ENCODE results near the gene PDSS2. TPM values are rescaled to one million over a fixed set of nuclear protein-coding genes. Genes with fewer than 3 reads are reported as not detected.
"Not testable (repeated sequence)": the region's sequence is repeated elsewhere in the genome, so short reads cannot be mapped to it uniquely, and the experiment has no call there.

The PDSS2 gene
- total RNA-seq, 1 donor from 2014 or later, result 6.6 TPM

- DNase-seq, result no peak
Observed at GRCh38 chr6:107209406-107210305, 249.7 kb downstream of the PDSS2 start.

DNA sequence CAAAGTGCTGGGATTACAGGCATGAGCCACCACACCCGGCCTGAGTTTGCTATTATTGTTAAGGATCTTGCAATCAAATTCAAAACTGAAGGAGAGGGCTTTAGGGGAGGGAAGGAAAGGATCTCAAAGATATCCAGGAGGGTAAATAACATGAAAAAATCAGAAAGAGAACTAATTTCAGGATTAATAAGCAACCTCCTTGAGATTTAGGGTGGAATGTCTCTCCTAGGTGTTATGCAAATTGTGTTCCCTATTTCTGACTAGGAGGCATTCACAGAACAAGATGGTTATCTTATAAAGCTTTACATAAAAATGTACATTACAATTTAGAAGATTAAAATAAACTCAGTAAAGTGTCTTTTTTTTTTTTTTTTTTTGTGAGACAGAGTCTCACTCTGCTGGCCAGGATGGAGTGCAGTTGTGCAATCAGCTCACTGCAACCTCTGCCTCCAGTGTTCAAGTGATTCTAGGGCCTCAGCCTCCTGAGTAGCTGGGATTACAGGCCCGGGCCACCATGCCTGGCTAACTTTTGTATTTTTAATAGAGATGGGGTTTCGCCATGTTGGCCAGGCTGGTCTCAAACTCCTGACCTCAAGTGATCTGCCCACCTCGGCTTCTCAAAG lies 252.0 kb downstream of the PDSS2 start:
- no peak for DNase-seq

GRCh38 chr6:107205058-107205998 lies 254.0 kb downstream of the PDSS2 start:
- DNase-seq, result no peak

GRCh38 chr6:107202876-107203468 lies 256.4 kb downstream of the PDSS2 start:
- DNase-seq, result peak; percentile 26

DNA sequence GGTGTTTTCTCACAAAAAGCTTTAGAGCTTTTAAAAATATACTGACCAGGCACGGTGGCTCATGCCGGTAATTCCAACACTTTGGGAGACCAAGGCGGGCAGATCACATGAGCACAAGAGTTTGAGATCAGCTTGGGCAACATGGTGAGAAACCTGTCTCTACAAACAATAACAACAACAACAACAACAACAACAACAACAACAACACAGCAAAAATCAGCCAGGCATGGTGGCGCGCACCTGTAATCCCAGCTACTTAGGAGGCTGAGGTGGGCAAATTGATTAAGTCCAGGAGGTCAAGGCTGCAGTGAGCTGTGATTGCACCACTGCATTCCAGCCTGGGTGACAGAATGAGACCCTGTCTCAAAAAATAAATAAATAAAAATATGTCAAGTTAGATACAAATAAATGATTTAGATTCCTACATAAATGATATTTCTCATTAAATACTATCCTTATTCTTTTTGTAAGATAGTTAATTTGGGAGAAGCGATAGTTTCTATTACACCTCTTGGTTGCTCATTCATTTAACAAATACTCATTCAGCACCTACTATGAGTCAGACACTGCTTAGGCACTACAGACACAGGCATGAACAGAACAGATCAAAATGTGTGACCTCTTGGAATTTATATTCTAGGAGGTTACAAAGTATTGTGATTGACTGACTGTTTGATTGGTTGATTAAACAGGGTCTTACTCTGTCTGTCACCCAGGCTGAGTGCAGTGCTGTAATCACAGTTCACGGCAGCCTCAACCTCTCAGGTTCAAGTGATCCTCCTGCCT lies 260.5 kb downstream of the PDSS2 start:
- no peak for DNase-seq

DNA sequence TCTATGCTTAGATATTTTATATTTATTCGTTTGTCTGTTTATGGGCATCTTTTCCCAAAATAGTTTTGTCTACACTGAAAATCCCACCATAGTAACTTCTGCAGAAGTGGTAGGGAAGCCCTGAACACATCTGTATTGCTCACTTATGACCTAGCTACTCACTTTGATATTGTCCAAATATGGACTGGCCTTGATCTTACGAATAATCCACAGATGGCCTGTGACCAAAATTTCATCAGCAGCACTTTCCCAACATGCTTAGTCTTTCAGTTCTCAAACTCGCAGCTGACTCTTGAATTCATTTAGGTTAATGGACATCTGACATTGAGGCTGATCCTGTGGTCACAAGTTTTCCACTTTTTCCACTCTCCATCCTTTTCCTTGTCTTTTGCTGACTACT lies 263.2 kb downstream of the PDSS2 start:
- no peak for DNase-seq

DNA sequence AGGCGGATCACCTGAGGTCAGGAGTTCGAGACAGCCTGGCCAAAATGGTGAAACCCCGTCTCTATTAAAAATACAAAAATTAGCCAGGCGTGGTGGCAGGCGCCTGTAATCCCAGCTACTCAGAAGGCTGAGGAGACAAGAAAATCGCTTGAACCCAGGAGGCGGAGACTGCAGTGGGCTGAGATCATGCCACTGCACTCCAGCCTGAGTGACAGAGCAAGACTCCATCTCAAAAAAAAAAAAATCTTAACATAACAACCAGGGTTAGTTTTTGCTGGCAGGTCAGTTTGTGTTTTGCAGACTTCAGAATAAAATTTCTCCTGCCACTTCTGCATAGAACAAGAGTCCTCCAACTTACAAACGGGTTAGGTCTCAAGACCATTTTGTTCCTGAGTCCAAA lies 264.6 kb downstream of the PDSS2 start:
- DNase-seq, result not testable (repeated sequence)

- no peak for DNase-seq
Observed at GRCh38 chr6:107192830-107193229, 266.5 kb downstream of the PDSS2 start.

GRCh38 chr6:107187630-107188029 lies 271.7 kb downstream of the PDSS2 start:
- no peak for DNase-seq

DNA sequence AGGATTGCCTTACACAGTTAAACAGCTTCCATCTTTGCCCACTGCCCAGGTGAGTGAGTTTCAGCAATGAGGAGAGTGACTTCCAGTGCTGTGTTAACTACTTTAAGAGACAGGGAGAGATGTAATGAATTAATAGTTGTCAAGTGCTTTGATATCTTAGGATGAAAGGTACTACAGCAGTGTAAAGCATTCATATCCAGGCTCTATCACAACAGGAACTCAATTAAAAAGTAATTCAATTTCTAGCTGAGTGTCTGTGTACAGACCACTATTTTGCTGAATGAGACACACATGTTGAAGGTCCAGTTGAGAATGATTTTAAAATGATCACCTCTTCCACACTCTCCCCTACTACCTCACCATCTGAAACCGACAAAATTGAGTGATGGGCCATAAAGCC lies 273.3 kb downstream of the PDSS2 start:
- DNase-seq, result no peak

DNA sequence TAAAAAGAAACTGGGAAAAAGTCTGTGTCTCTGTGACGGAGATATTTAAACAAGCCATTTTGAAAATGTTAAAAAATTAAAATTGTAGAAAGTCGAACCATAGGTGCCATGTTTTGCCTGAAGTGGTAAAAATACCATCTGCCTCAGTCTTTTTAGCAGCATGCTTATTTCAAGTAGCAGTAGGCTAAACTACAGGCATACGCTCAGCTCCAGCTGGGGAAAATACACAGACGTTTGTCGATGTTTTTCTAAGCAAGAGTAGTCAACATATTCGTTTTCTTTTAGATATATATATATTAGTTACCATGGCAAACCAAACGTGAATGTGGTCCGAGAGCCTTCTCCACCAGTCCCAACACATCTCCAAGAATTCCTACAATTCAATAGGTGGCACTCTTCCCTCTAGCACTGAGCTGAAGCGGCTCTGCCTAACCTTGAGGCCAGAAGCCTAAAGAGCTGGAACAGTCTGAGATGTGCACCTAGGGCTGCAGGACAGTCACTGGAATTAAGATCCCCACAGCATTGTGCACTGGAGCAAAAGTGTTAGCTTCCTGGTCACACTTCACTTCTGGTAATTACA lies 273.9 kb downstream of the PDSS2 start:
- peak; percentile 41 for DNase-seq

GRCh38 chr6:107184435-107184834 lies 274.9 kb downstream of the PDSS2 start:
- no peak for DNase-seq

DNA sequence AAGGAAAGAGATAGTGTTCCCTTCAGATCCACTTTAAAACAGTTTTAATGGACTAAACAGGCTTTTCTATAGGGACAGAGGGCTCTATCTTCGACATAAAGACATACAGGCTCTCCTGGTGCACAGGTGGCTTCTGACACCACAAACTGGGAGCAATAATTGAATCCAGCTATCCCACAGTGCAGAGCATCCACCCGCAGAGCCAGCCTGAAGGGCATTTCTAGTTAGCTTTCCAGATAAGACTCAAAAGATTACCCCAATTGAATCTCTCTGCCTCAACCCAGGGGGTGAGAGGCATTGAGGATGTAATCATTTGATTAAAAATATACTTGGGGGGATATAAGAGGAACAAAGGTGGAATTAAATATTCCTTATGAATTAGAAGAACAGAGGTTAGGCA lies 279.3 kb downstream of the PDSS2 start:
- DNase-seq, result no peak

- DNase-seq, result peak; percentile 59
Observed at GRCh38 chr6:107179004-107179403, 280.4 kb downstream of the PDSS2 start.

DNA sequence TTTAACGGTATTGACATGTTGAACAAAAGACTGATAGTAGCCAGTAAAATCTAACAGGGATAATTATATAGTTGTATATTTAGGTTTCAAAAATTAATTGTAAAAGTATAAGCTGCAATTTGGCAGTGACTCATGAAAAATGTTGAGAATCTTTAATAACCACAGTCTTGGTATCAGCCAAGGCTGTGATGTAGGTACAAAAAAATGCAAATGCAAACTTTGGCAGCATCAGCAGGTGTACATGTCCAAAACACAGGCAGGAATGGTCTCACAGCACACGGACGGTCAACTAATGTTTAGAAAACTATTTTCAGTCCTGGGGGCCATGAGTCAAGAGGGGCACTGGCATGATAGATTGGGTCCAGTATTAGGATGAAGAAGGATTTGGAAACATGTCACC lies 285.6 kb downstream of the PDSS2 start:
- no peak for DNase-seq

GRCh38 chr6:107171513-107171912 lies 287.9 kb downstream of the PDSS2 start:
- DNase-seq, result no peak

GRCh38 chr6:107164299-107164698 lies 295.1 kb downstream of the PDSS2 start:
- DNase-seq, result not testable (repeated sequence)

GRCh38 chr6:107161521-107161920 lies 297.8 kb downstream of the PDSS2 start:
- no peak for DNase-seq

GRCh38 chr6:107156617-107157016 lies 302.7 kb downstream of the PDSS2 start:
- no peak for DNase-seq

- no peak for DNase-seq
Observed at GRCh38 chr6:107154801-107155160, 304.6 kb downstream of the PDSS2 start.

- DNase-seq, result peak; percentile 33
Observed at GRCh38 chr6:107154131-107154800, 305.1 kb downstream of the PDSS2 start.

All from dermis blood vessel endothelial cell (primary cell).